ENCODE results near the gene ILF3.
A peak's percentile ranks its signal among the peaks of the same experiment; 100 is the strongest.

Gene ILF3

GRCh38 chr19:10653732-10654609 is at the start of gene ILF3:
Gene ILF3, plus strand, starts transcription at chr19:10654346. Its CDS starts 16,260 bp downstream, at chr19:10670606.
- peak; percentile 100 for DNase-seq

GRCh38 chr19:10604460-10604980 is 49.6 kb upstream of the ILF3 start:
- DNase-seq: no peak

DNA sequence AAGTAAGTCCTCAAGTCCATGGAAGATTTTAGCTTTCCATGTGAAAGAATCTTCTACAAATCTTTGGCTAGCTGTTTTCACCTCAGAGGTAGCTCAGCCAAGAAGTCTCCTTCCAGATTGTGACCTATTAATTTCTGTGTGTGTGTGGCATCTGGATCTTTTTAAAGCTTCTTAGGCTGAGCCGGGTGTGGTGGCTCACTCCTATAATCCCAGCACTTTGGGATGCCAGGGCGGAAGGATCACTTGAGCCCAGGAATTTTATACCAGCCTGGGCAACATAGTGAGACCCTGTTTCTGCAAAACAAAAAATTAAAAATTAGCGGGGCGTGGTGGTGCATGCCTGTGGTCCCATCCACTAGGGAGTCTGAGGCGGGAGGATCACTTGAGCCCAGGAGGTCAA is 42.2 kb upstream of the ILF3 start:
- no peak for DNase-seq

DNA sequence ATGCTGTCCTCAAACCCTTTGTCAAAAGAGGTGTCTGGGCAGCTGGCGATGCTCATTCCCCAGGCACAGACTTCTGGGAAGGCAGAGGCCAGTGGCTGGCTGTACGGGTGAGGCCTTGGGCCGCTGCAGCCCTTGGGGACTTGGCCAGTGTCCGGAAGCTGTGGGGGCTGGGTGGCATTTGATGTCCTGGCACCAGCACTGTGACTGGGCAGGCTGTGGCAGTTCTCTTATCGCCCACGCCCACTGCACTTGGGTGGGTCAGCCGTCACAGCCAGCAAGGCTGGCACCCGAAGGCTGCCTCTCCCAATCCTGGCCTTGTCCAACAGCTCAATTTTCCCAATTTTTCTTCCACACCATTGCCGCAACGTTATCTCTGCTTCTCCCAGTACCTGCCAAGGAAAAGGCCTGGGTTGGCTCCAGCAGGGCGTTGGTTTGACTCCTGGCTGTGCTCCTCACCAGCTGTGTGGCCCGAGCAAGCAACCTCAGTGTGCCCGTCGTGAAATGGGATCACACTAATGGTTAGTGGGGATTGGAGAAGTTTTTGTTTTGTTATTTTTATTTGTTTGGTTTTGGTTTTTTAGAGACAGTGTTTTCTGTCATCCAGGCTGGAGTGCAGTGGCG is 41.5 kb upstream of the ILF3 start:
- DNase-seq: no peak

- no peak for DNase-seq
Observed at GRCh38 chr19:10615429-10616023, 38.6 kb upstream of the ILF3 start.

- no peak for DNase-seq
Observed at GRCh38 chr19:10617409-10618121, 36.6 kb upstream of the ILF3 start.

DNA sequence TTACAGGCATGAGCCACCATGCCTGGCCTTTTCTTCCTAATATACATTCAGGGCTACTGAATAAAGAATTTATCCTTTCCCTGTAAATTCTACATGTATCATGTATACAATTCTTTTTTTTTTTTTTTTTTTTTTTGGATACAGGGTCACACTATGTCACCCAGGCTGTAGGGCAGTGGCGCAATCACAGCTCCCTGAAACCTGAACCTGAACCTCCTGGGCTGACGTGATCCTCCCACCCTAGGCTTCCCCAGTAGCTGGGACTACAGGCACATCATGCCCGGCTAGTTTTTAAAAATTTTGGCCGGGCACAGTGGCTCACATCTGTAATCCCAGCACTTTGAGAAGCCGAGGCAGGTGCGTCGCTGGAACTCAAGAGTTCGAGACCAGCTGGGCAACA is 35.3 kb upstream of the ILF3 start:
- no peak for DNase-seq

GRCh38 chr19:10620786-10621185 is 33.4 kb upstream of the ILF3 start:
- no peak for DNase-seq

- no peak for DNase-seq
Observed at GRCh38 chr19:10621966-10622365, 32.2 kb upstream of the ILF3 start.

DNA sequence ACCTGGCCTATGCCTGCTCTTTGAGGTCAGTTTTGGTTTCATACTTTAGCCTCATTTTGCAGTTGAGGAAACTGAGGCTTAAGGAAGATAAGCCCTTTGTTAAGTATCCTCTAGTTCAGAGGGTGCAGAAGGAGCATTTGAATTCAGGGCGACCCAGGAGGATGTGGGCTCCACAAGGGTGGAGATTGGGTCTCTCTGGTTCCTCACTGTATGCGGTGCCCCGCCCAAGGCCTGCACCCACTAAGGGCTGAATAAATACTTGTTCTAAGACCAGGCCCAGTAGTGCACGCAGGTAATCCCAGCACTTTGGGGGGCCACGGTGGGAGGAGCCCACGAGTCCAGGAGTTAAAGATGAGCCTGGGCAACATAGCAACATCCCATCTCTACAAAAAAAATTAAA is 29.6 kb upstream of the ILF3 start:
- no peak for DNase-seq

GRCh38 chr19:10625003-10625761 is 29.0 kb upstream of the ILF3 start, which contains the start of gene SLC44A2:
Gene SLC44A2, plus strand, starts transcription at chr19:10625553. Its CDS starts 81 bp downstream, at chr19:10625634.
- no peak for DNase-seq

DNA sequence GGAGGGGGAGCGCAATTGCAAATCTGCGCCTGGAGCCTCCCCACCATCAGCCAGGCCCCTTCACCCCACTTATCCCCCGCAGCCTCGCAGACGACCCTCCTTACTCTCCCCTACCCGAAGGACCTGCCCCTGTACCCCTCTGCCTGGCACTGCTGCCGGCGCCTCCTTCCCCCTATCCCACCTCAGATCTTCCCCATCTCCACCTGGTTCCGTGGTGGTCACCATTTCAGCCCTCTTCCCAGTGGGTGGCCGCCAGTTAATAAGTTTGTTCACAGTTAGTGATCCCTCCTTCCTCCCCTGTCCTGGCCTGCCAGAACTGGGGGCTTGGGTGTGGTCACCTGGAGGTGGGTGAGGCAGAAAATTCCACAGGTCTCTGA is 28.4 kb upstream of the ILF3 start:
- no peak for DNase-seq

DNA sequence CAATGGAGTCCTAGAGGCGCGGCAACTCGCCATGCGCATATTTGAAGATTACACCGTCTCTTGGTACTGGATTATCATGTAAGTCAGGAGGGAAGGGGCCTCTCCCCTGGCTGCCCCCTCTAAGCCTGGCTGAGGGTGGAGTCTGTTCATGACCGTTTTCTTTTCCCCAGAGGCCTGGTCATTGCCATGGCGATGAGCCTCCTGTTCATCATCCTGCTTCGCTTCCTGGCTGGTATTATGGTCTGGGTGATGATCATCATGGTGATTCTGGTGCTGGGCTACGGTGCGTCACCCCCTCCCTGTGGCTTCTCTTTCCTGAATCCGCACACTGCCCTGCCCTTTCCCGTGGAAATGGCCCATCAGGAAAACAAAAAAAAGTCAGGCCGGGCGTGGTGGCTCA is 22.3 kb upstream of the ILF3 start:
- DNase-seq: no peak

DNA sequence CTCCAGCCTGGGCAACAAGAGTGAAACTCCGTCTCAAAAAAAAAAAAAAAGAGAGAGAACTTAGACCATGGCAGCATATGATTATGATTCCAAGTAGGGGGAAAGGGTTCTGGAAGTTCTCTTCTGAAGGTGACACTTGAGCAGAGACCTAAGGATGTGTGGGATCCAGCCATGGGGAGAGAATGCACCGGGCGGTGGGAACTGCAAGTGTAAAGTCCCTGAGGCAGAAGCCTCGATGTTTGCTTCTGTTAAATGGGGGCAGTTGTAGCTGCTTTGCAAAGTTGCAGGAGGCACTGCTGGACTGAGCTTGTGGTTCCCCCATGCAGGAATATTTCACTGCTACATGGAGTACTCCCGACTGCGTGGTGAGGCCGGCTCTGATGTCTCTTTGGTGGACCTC is 19.7 kb upstream of the ILF3 start:
- no peak for DNase-seq

- no peak for DNase-seq
Observed at GRCh38 chr19:10634963-10635362, 19.2 kb upstream of the ILF3 start.

GRCh38 chr19:10636304-10636972 is 17.7 kb upstream of the ILF3 start:
- DNase-seq: no peak

DNA sequence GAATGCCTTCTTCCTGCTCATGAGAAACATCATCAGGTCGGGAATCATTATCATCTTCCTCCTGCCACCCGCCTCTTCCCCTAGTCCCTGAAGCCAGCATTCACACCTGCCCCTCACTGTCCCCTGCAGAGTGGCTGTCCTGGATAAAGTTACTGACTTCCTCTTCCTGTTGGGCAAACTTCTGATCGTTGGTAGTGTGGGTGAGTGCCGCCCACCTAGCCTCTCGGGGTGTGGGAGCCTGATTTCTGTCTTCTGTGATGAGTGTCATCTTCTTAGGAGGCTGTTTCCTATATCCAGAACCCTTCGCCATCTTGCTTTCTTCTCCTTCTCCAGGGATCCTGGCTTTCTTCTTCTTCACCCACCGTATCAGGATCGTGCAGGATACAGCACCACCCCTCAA is 16.3 kb upstream of the ILF3 start:
- DNase-seq: no peak

GRCh38 chr19:10639836-10640235 is 14.3 kb upstream of the ILF3 start:
- no peak for DNase-seq

- DNase-seq: no peak
Observed at GRCh38 chr19:10640361-10640760, 13.8 kb upstream of the ILF3 start.

DNA sequence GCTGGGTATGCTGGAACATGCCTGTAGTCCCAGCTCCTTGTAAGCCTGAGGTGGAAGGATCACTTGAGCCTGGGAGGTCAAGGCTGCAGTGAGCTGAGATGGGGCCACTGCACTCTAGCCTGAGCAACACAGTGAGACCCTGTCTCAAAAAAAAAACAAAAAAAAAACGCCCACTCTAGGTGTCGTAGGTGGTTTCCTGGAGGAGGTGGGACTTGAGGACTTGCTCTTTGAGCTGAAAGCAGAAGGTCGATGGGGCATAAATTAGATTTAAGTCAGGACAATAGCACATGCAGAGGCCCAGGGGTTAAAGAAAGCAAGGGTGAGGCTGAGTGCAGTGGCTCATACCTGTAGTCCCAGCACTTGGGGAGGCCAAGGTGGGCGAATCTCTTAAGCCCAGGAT is 12.9 kb upstream of the ILF3 start:
- no peak for DNase-seq

DNA sequence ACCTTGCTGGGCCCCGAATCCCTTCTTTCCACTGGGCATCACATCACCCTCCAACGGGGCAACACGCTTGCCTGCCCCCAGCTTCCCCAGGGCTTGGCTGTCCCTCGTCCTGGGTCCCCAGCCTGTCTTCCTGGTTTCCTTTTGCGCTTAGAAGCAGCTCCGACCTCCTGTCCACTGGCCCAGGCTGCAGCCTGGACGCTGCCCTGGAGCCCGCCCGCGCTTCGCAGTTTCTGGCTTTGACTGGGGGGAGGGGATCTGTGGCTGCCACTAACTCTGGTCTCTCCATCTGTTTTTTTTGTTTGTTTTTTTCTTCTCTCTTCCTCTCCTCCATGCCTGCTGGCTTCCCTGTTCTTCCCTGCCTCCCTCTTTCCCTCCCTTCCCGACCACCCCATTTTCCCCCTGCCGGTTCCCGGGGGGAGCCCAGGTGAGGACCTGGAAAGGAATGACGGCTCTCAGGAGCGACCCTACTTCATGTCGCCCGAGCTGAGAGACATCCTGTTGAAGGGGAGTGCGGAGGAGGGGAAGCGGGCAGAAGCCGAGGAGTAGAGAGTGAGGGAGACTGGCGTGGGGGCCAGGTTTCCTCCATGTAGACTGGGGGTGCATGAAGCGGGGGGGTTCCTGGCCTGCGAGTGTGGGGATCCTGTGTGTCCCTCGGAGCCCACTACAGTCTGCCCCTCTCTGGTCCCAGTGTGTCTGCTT is 11.5 kb upstream of the ILF3 start:
- DNase-seq: no peak

Measured in NCI-H446 treated with DMSO at 0.1 percent for 48 hours (cell line).